Neural progenitor cell (in vitro differentiated cells): ENCODE measurements around the gene F8. TPM values are rescaled to one million over a fixed set of nuclear protein-coding genes. Genes with fewer than 3 reads are reported as not detected.
A peak's percentile ranks its signal among the peaks of the same experiment; 100 is the strongest.

Source experiments
- DNase-seq: peaks from one replicate; pipeline ENCODE4 v3.0.0-alpha.2; 2016; ENCODE audit warnings: low spot score
- H2AFZ ChIP-seq: fragments of 200-600 bp; sonication (generic); replicated peaks from 2 replicates; pipeline ENCODE4 v1.6.1; 2016; ENCODE audit warnings: antibody characterized with exemption
- H3F3A ChIP-seq: fragments of 200-600 bp; sonication (generic); 2 replicates; pipeline ENCODE4 v1.6.1; 2016; ENCODE audit warnings: antibody characterized with exemption, low read depth
- H3K27ac ChIP-seq: fragments of 200-600 bp; sonication (generic); 2 replicates; pipeline ENCODE4 v1.5.1; 2016; ENCODE audit warnings: mild to moderate bottlenecking
- H3K27me3 ChIP-seq: fragments of 200-600 bp; sonication (generic); 2 replicates; pipeline ENCODE4 v1.6.1; 2016; ENCODE audit warnings: mild to moderate bottlenecking, moderate library complexity
- H3K36me3 ChIP-seq: fragments of 200-600 bp; sonication (generic); 2 replicates; pipeline ENCODE4 v1.5.1; 2016
- H3K4me1 ChIP-seq: fragments of 200-600 bp; sonication (generic); 2 replicates; pipeline ENCODE4 v1.6.1; 2016; ENCODE audit warnings: mixed run types
- H3K4me2 ChIP-seq: fragments of 200-600 bp; sonication (generic); 2 replicates; pipeline ENCODE4 v1.6.1; 2016
- H3K4me3 ChIP-seq: fragments of 200-600 bp; sonication (generic); 2 replicates; pipeline ENCODE4 v1.5.1; 2016
- H3K79me2 ChIP-seq: fragments of 200-600 bp; sonication (generic); 2 replicates; pipeline ENCODE4 v1.6.1; 2016; ENCODE audit warnings: low read depth
- H3K9ac ChIP-seq: fragments of 200-600 bp; sonication (generic); 2 replicates; pipeline ENCODE4 v1.6.1; 2016
- H3K9me3 ChIP-seq: fragments of 200-600 bp; sonication (generic); 2 replicates; pipeline ENCODE4 v1.5.1; 2016; ENCODE audit warnings: low read depth
- H4K20me1 ChIP-seq: fragments of 200-600 bp; sonication (generic); 2 replicates; pipeline ENCODE4 v1.6.1; 2016; ENCODE audit warnings: low read depth
- H3K27ac Mint-ChIP-seq: 3 replicates; pipeline ENCODE4 v1.8.0; 2021; ENCODE audit warnings: mixed read lengths
- H3K27me3 Mint-ChIP-seq: 2 replicates; pipeline ENCODE4 v1.8.0; 2022; ENCODE audit warnings: low read depth, mild to moderate bottlenecking, inconsistent platforms, moderate library complexity, mixed read lengths; ENCODE audit not compliant: insufficient read depth
- H3K36me3 Mint-ChIP-seq: 3 replicates; pipeline ENCODE4 v1.8.0; 2021; ENCODE audit warnings: mixed read lengths
- H3K4me1 Mint-ChIP-seq: 3 replicates; pipeline ENCODE4 v1.8.0; 2021; ENCODE audit warnings: mixed read lengths
- H3K4me3 Mint-ChIP-seq: 3 replicates; pipeline ENCODE4 v1.8.0; 2021; ENCODE audit warnings: mild to moderate bottlenecking, moderate library complexity, mixed read lengths
- H3K9me3 Mint-ChIP-seq: 3 replicates; pipeline ENCODE4 v1.8.0; 2020; ENCODE audit warnings: mixed read lengths
- CTCF ChIP-seq: fragments of 200-600 bp; sonication (generic); IDR thresholded peaks from 2 replicates; pipeline ENCODE4 v1.5.1; 2017; ENCODE audit warnings: antibody characterized with exemption, mild to moderate bottlenecking
- EZH2 ChIP-seq: fragments of 200-600 bp; sonication (generic); IDR thresholded peaks from 2 replicates; pipeline ENCODE4 v1.6.1; 2017; ENCODE audit warnings: antibody characterized with exemption, mild to moderate bottlenecking, moderate library complexity
- EZH2phosphoT487 ChIP-seq: fragments of 200-600 bp; sonication (generic); IDR thresholded peaks from 2 replicates; pipeline ENCODE4 v1.6.1; 2017; ENCODE audit warnings: antibody characterized with exemption
- total RNA-seq: library from RNA; depleted of rRNA; stranded (reverse); fragments of >200 nt; gene quantifications from 2 replicates; pipeline ENCODE4 v1.2.3, GENCODE V29; 2015; ENCODE audit warnings: low replicate concordance

The F8 gene
- total RNA-seq, 1 donor from 2014 or later, result 4.8 TPM

DNA sequence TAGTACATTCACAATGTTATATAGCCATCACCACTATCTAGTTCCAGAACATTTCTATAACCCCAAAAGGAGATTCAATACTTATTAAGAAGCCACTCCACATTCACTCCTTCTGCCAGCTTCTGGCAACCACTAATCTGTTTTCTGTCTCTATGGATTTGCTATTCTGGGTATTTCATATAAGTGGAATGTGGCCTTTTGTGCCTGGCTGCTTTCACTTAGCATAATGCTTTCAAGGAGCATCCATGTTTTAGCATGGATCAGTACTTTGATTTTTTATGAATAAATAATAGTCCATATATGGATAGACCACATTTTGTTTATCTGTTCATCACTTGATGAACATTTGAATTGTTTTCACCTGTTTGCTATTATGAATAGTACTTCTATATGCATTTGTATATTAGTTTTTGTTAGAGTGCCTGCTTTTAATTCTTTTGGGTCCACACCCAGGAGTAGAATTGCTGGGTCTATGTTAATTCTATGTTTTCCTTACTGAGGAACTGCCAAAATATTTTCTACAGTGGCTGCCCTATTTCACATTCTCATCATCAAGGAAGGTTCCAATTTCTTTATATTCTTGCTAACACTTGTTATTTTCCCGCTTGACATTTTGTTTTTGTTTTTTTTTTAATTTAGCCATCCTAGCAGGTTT, 171.4 kb downstream of the F8 start:
- H2AFZ ChIP-seq, result no peak overlapping the region
- H3K4me3 ChIP-seq, result no peak overlapping the region
- no peaks in the 10 kb centered on the region for H3K4me1 ChIP-seq
- H3K27me3 Mint-ChIP-seq, result no peaks in the 10 kb centered on the region
- H3K79me2 ChIP-seq, result no peaks in the 10 kb centered on the region
- H3K9me3 ChIP-seq, result no peaks in the 10 kb centered on the region
- H3F3A ChIP-seq, result no peaks in the 10 kb centered on the region
- no peak overlapping the region for H3K27ac ChIP-seq
- no peak overlapping the region for H3K27ac Mint-ChIP-seq
- no peaks in the 10 kb centered on the region for H3K4me1 Mint-ChIP-seq
- TF ChIP-seq CTCF, result no peak
- no peak for TF ChIP-seq EZH2
- no peak for TF ChIP-seq EZH2phosphoT487
- H3K4me2 ChIP-seq, result no peak overlapping the region
- no peaks in the 10 kb centered on the region for H3K27me3 ChIP-seq
- H3K4me3 Mint-ChIP-seq, result no peak overlapping the region
- no peak for DNase-seq
- H4K20me1 ChIP-seq, result no peaks in the 10 kb centered on the region
- peaks cover 16% of the 10 kb centered on the region for H3K9me3 Mint-ChIP-seq
- no peaks in the 10 kb centered on the region for H3K36me3 ChIP-seq
- H3K9ac ChIP-seq, result no peak overlapping the region
- no peaks in the 10 kb centered on the region for H3K36me3 Mint-ChIP-seq

DNA sequence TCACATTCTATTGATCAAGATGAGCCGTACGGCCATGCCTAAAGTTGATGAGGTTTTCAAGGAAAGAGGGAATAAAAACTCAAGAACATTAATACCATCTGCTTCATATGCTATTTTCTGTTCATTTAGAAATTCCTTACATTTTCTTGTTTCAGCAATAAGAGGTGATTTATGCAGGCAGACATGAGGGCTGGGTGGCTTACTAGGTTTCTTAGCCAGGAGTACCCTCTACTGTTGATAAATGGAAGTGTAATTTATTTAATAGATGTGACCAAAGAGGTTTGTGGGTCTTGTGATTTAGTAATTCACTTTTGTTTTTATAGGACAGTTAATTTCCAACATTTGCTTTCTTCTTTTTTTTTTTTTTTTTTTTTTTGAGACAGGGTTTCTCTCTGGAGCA, 181.7 kb downstream of the F8 start:
- Histone ChIP-seq H3K9ac (no peak overlapping the region), H3K79me2 (no peaks in the 10 kb centered on the region), H3K4me1 (no peaks in the 10 kb centered on the region), H3K27me3 (no peaks in the 10 kb centered on the region), H3K9me3 (no peaks in the 10 kb centered on the region), H4K20me1 (no peaks in the 10 kb centered on the region), H2AFZ (no peak overlapping the region), H3K27ac (no peak overlapping the region), H3K4me3 (no peak overlapping the region), H3K4me2 (no peak overlapping the region), H3K36me3 (no peaks in the 10 kb centered on the region), H3F3A (no peaks in the 10 kb centered on the region)
- H3K9me3 Mint-ChIP-seq, result peaks cover 13% of the 10 kb centered on the region
- no peaks in the 10 kb centered on the region for H3K4me1 Mint-ChIP-seq
- H3K36me3 Mint-ChIP-seq, result no peaks in the 10 kb centered on the region
- no peak overlapping the region for H3K27ac Mint-ChIP-seq
- no peak for DNase-seq
- no peak overlapping the region for H3K4me3 Mint-ChIP-seq
- H3K27me3 Mint-ChIP-seq, result peaks cover 2% of the 10 kb centered on the region
- TF ChIP-seq EZH2phosphoT487 (no peak), CTCF (peak; percentile 40)

- H3K4me3 Mint-ChIP-seq, result no peak overlapping the region
- no peaks in the 10 kb centered on the region for H3K79me2 ChIP-seq
- no peaks in the 10 kb centered on the region for H3K4me1 ChIP-seq
- TF ChIP-seq CTCF (no peak), EZH2 (no peak), EZH2phosphoT487 (no peak)
- no peak overlapping the region for H3K27ac Mint-ChIP-seq
- no peaks in the 10 kb centered on the region for H3K27me3 ChIP-seq
- no peak overlapping the region for H3K27ac ChIP-seq
- H3F3A ChIP-seq, result no peaks in the 10 kb centered on the region
- no peaks in the 10 kb centered on the region for H3K4me1 Mint-ChIP-seq
- H3K36me3 Mint-ChIP-seq, result no peaks in the 10 kb centered on the region
- no peak overlapping the region for H3K4me3 ChIP-seq
- peaks cover 17% of the 10 kb centered on the region for H3K9me3 Mint-ChIP-seq
- H4K20me1 ChIP-seq, result no peaks in the 10 kb centered on the region
- no peak overlapping the region for H2AFZ ChIP-seq
- no peak overlapping the region for H3K4me2 ChIP-seq
- no peaks in the 10 kb centered on the region for H3K36me3 ChIP-seq
- no peak for DNase-seq
- H3K9ac ChIP-seq, result no peak overlapping the region
- H3K9me3 ChIP-seq, result no peaks in the 10 kb centered on the region
- peaks cover 2% of the 10 kb centered on the region for H3K27me3 Mint-ChIP-seq
Measured at GRCh38 chrX:154836163-154836562, 186.4 kb downstream of the F8 start.
